Measurements from ENCODE around the gene ZNHIT3.

GRCh38 chr17:36501963-36502362 is 15.5 kb downstream of the ZNHIT3 start:
- TF ChIP-seq CTCF (conservative IDR thresholded peaks at IDR 0.05; ENCODE audit: low read depth in 2 of 2): no peak
- TF ChIP-seq EZH2phosphoT487 (IDR thresholded peaks at IDR 0.05; ENCODE audit: unreplicated experiment): no peak
- TF ChIP-seq POLR2AphosphoS5 (IDR thresholded peaks at IDR 0.05; ENCODE audit: low read depth): no peak
- no peak for TF ChIP-seq EZH2 (IDR thresholded peaks at IDR 0.05; ENCODE audit: low read depth, unreplicated experiment)
- TF ChIP-seq REST (IDR thresholded peaks at IDR 0.05; ENCODE audit: unreplicated experiment): no peak
- TF ChIP-seq CREB1 (CRISPR knock-in tag; IDR thresholded peaks at IDR 0.05; ENCODE audit: low read depth): no peak
